Hematopoietic multipotent progenitor cell treated with erythropoietin and hydrocortisone succinate and interleukin-3 and kit ligand, for 4 days (in vitro differentiated cells): ENCODE data around the gene TXNRD3.
"Not testable (repeated sequence)": the region's sequence is repeated elsewhere in the genome, so short reads cannot be mapped to it uniquely, and the experiment has no call there.

Source experiments
- DNase-seq: peaks from one replicate; pipeline ENCODE4 v3.0.0-alpha.2; 2015

TXNRD3 gene

GRCh38 chr3:126638790-126639189 is 16.1 kb downstream of the TXNRD3 start:
- DNase-seq = no peak

DNA sequence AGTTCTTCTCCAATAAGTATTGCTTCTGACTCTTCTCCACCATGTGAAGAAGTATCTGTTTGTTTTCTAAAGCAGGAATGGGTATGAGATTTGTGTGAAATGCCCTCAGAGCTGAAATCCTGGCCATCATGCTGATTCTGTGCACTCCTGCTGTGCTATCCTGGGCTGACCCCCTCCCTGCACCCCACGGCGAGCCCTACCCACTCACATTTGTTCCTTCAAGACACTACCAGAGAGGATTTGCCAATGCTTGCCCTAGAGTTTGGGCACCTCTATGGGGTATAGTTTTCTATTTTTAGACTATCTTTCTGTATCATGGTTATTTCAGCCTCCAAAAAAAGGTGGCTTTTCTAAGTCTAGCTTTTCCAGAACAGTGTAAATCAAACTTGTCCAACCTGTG is 18.5 kb downstream of the TXNRD3 start:
- no peak for DNase-seq

GRCh38 chr3:126634803-126635202 is 20.1 kb downstream of the TXNRD3 start:
- no peak for DNase-seq

DNA sequence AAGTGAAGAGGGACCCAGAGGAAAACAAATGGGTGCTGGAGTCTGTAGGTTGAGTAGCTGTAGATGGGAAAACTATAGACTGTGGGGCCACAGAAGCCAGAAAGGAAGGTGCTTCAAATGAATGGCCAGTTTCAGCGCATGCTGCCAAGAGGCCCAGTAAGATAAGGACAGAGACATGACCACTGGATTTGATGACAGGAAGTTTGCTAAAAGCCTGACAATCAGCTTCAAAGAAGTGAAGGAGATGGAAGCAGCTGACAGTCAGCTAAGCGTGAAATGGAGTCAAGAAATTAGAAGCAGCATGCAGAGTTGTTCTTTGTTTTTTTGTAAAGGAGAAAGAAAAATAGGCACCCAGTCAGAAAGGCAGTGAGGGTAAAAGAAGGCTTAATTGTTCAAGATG is 24.9 kb downstream of the TXNRD3 start:
- DNase-seq = peak; percentile 37

DNA sequence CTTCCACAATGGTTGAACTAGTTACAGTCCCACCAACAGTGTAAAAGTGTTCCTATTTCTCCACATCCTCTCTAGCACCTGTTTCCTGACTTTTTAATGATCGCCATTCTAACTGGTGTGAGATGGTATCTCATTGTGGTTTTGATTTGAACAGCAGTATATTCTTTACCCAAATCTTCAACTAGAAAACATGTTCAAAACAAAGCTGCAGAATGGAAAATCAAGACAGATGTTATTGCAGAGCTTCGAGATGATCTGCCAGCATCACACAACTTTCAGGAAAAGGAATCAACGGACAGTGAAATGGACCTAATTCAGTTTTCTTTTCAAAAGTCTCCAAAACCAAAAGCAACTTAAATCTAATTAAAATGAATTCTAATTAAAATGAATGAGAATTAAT is 29.2 kb downstream of the TXNRD3 start:
- DNase-seq = peak; percentile 36

DNA sequence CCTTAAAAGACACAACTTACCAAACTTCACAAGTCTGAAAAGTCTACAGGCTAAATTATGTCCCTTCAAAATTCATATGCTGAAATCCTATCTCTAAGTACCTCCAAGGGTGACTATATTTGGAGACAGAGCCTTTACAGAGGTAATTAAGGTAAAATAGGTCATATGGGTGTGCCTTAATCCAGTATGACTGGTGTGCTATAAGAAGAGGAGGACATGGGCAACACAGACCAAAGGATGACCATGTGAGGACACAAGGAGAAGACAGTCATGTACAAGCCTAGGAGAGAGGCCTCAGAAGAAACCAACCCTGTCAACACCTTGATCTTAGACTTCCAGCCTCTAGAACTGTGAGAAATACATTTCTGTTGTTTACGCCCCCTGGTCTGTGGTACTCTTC is 32.2 kb downstream of the TXNRD3 start:
- DNase-seq = no peak

- DNase-seq = no peak
Observed at GRCh38 chr3:126621627-126622345, 33.1 kb downstream of the TXNRD3 start.

DNA sequence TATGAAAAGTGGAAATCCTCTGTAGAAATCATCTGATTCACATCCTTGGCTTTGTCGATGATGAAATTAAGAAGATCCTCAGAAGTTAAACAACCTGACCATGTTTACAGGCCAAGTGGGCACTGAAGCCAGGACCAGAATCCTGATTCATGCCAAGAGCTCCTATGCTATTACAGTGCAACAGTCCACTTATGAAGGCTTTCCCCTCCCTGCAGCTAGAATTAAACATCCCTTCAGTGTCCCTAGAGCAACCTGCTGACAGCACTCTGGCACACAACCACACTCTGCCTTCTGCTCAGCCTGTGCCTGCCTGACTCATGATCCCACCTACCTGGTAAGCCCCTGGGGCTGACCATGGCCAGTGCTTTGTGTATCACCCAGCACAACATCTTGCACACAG is 33.8 kb downstream of the TXNRD3 start:
- DNase-seq = no peak

- no peak for DNase-seq
Observed at GRCh38 chr3:126620738-126621137, 34.2 kb downstream of the TXNRD3 start.

- no peak for DNase-seq
Observed at GRCh38 chr3:126618760-126619159, 36.2 kb downstream of the TXNRD3 start.

- DNase-seq = no peak
Observed at GRCh38 chr3:126618021-126618420, 36.9 kb downstream of the TXNRD3 start.

DNA sequence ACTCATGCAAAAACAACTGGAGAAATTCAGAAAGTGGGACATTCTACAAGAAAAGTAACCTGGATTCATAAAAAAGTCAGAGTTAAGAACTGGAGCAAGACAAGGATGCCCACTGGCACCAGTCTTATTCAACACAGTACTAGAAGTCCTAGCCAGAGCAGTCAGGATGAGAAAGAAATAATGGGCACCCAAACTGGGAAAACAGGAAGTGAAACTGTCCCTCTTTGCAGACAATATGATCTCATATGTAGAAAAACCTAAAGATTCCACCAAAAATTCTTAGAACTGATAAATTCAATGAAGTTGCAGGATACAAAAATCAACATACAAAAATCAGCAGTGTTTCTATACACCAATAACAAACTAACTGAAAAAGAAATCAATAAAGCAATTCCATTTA is 37.4 kb downstream of the TXNRD3 start:
- DNase-seq = no peak

- no peak for DNase-seq
Observed at GRCh38 chr3:126616931-126617330, 38.0 kb downstream of the TXNRD3 start.

- peak; percentile 30 for DNase-seq
Observed at GRCh38 chr3:126613479-126614188, 41.3 kb downstream of the TXNRD3 start.

- DNase-seq = peak; percentile 18
Observed at GRCh38 chr3:126612479-126613205, 42.3 kb downstream of the TXNRD3 start.

GRCh38 chr3:126609909-126610308 is 45.0 kb downstream of the TXNRD3 start:
- DNase-seq = no peak

- peak; percentile 84 for DNase-seq
Observed at GRCh38 chr3:126607214-126607908, 47.6 kb downstream of the TXNRD3 start.

DNA sequence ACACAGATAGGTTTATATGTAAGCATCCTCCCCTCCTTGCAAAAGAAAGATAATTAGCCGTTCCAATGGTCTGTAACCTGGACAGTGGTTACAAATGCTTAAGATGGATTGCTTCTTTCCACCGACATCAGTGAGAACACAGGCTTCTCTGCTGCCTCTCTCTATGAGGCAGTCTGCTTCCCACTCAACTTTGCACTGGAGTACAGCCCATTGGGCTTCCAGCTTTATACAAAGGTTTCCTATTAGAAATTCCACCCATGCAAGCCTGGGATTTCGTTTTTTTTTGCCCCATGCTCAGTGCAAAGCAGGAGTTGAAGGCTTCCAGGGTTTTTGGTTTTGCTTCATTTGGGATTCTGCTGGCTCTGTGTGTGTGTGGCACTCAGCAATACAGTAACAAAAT is 48.9 kb downstream of the TXNRD3 start:
- no peak for DNase-seq

- no peak for DNase-seq
Observed at GRCh38 chr3:126604691-126605090, 50.2 kb downstream of the TXNRD3 start.

- no peak for DNase-seq
Observed at GRCh38 chr3:126599101-126599500, 55.8 kb downstream of the TXNRD3 start.

DNA sequence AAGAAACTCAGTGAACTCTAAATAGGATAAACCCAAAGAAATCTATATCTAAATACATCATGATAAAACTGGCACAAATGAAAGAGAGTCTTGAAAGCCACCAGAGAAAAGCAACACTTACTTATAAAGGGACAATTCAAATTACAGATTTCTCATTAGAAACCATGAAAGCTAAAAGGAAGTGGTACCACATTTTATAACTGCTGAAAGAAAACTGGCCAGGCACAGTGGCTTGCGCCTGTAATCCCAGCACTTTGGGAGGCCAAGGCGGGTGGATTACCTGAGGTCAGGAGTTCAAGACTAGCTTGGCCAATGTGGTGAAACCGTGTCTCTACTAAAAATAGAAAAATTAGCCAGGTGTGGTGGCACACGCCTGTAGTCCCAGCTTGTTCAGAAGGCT is 59.4 kb downstream of the TXNRD3 start:
- peak; percentile 4 for DNase-seq

DNA sequence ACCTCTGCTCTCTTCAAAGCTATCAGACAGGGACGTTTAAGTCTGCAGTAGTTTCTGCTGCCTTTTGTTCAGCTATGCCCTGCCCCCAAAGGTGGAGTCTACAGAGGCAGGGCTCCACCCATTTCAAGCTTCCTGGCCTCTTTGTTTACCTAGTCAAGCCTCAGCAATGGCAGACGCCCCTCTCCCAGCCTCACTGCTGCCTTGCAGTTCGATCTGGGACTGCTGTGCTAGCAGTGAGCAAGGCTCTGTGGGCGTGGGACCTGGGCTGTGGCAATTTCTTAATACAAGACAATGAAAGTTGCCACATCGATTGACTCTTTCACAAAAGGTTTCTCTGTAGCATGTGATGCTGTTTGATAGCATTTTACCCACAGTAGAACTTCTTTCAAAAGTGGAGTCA is 63.4 kb downstream of the TXNRD3 start:
- not testable (repeated sequence) for DNase-seq

GRCh38 chr3:126582311-126582710 is 72.6 kb downstream of the TXNRD3 start:
- DNase-seq = no peak
